Spleen (tissue), 11 donors: ENCODE data around the gene IRAK1BP1. TPM values are rescaled to one million over a fixed set of nuclear protein-coding genes. Genes with fewer than 3 reads are reported as not detected.
"Not testable (repeated sequence)": the region's sequence is repeated elsewhere in the genome, so short reads cannot be mapped to it uniquely, and the experiment has no call there.

Experiments
- DNase-seq: peaks from one replicate; pipeline ENCODE4 v3.0.0-alpha.2; 2020
- H3K27ac ChIP-seq, 8 donors: fragments of 200-600 bp; sonication (generic) in 7 of 8; 1 replicate in 4 of 8; 2 replicates in 4 of 8; pipeline versions ENCODE4 v1.5.0 to v1.8.0; 2016 to 2021; ENCODE audit warnings: inconsistent platforms in 4 of 8, mild to moderate bottlenecking in 4 of 8, moderate library complexity in 1 of 8
- H3K27me3 ChIP-seq, 7 donors: fragments of 200-600 bp; sonication (generic) in 6 of 7; replicated peaks in 1 of 7; 1 replicate in 4 of 7; 2 replicates in 3 of 7; pipeline versions ENCODE4 v1.5.0 to v1.8.0; 2016 to 2021; ENCODE audit warnings: inconsistent platforms in 3 of 7, mild to moderate bottlenecking in 1 of 7
- H3K36me3 ChIP-seq, 6 donors: fragments of 200-600 bp; sonication (generic) in 5 of 6; 1 replicate in 4 of 6; 2 replicates in 2 of 6; pipeline versions ENCODE4 v1.5.0 to v1.8.0; 2016 to 2021; ENCODE audit warnings: inconsistent platforms in 2 of 6
- H3K4me1 ChIP-seq, 6 donors: fragments of 200-600 bp; sonication (generic) in 5 of 6; 1 replicate in 3 of 6; 2 replicates in 3 of 6; pipeline versions ENCODE4 v1.5.0 to v1.8.0; 2016 to 2021; ENCODE audit warnings: inconsistent platforms in 3 of 6
- H3K4me3 ChIP-seq, 8 donors: fragments of 200-600 bp; sonication (generic) in 7 of 8; 1 replicate in 4 of 8; 2 replicates in 4 of 8; pipeline versions ENCODE4 v1.5.0 to v1.8.0; 2016 to 2021; ENCODE audit warnings: inconsistent platforms in 4 of 8, mild to moderate bottlenecking in 4 of 8, moderate library complexity in 2 of 8
- H3K9me3 ChIP-seq, 8 donors: fragments of 200-600 bp; sonication (generic) in 7 of 8; 1 replicate in 4 of 8; 2 replicates in 4 of 8; pipeline versions ENCODE4 v1.5.0 to v1.8.0; 2016 to 2021; ENCODE audit warnings: inconsistent platforms in 4 of 8
- CTCF ChIP-seq, 11 experiments: fragments of 200-600 bp in 7 of 11; fragments of 450-650 bp in 4 of 11; sonication (generic) in 4 of 11; IDR thresholded peaks in 8 of 11; conservative IDR thresholded peaks in 3 of 11; 1 replicate in 7 of 11; 2 replicates in 4 of 11; pipeline versions ENCODE4 v1.4.0 to v1.8.0; 2016 to 2021; ENCODE audit warnings: antibody characterized with exemption in 11 of 11, inconsistent platforms in 4 of 11, mild to moderate bottlenecking in 1 of 11
- POLR2A ChIP-seq, 3 donors: fragments of 450-650 bp; IDR thresholded peaks; one replicate each; pipeline ENCODE4 v1.5.1; 2017; ENCODE audit warnings: antibody characterized with exemption in 3 of 3, mild to moderate bottlenecking in 1 of 3
- POLR2AphosphoS5 ChIP-seq, 3 donors: sonication (generic); formaldehyde crosslinking; IDR thresholded peaks; one replicate each; pipeline ENCODE4 v1.5.1; 2017; ENCODE audit warnings: antibody characterized with exemption in 3 of 3
- WGBS, 5 donors: extraction: QIAGEN DNeasy Blood & Tissue Kit in 3 of 5; methylation state at CpG; one replicate each; pipeline versions ENCODE4 v1.1.5 to v1.1.7; 2013 to 2018; 5-methylcytosine and 5-hydroxymethylcytosine counted together
- intact Hi-C: fragments of 100-400 bp; cut with DNase I; formaldehyde crosslinking; loops from one replicate; pipeline ENCODE4 v1.15.0; 2023; ENCODE audit warnings: low total_unique reads
- polyA plus RNA-seq, 3 donors: library from polyadenylated mRNA; stranded (reverse); fragments of 200-250 nt; gene quantifications; one replicate each; pipeline ENCODE4 v1.2.1, GENCODE V29; 2013
- total RNA-seq, 7 donors: library from RNA; depleted of rRNA in 3 of 7; stranded (reverse); fragments of >200 nt in 3 of 7; fragmentation: NEBNext Ultra II Directional in 4 of 7; extraction: Animal tissue kit (Norgen Biotek cat#: 25700) in 4 of 7; gene quantifications; one replicate each; pipeline versions ENCODE4 v1.1.0 to v1.2.1, GENCODE V29; 2016 to 2021
- donor health status: healthy with polysubstance abuse.
- donor health status: DM: no; HTN: no; CAD: no; lungs with moderate emphysema.
- donor health status: DM: no; HTN: no; CAD: no.
- donor health status: Bipolar disorder and iron deficiency.
- donor health status: healthy.
- donor health status: DM: no; HTN: no; CAD: no.
- donor health status: DM: yes; HTN: yes; CAD: no.

The IRAK1BP1 gene
- total and polyA plus RNA-seq, 10 donors = 0.61 to 5.2 (median 3.6) TPM

DNA sequence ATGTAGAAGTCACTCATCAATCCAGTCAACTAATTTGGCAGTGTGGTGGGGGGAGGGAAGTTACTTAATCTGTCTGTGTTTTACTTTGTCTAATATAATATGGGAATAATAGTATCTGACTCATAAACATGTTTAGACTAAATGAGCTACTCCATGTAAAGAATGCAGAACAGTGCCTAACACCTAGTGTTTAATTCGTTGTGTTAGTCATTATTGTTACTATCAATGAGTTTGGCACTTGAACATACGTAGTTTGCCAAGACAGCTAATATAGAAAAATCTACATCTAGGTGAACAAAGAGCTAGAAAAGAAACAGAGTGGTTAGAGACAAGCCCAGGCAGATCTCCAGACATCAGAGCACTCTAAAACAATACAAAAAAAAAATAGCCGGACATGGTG, 49.1 kb downstream of the IRAK1BP1 start:
- H3K27ac ChIP-seq = no peak overlapping the region
- TF ChIP-seq POLR2AphosphoS5 (IDR thresholded peaks at IDR 0.05) (no peak), CTCF (IDR thresholded peaks at IDR 0.05 in 8 of 11, conservative IDR thresholded peaks at IDR 0.05 in 3 of 11) (no peak), POLR2A (IDR thresholded peaks at IDR 0.05) (no peak)
- DNase-seq = no peak
- no peaks in the 10 kb centered on the region for H3K36me3 ChIP-seq
- peaks cover 3 to 55% (median 45%) of the 10 kb centered on the region in 8 donors for H3K9me3 ChIP-seq
- no peaks in the 10 kb centered on the region for H3K4me1 ChIP-seq
- H3K4me3 ChIP-seq = no peak overlapping the region
- peaks cover 0 to 12% (median 0%) of the 10 kb centered on the region in 7 donors for H3K27me3 ChIP-seq
- 92 to 96% (median 95%) methylated on average over 3 of the region's 3 CpGs for WGBS, 5 donors
- intact Hi-C loops = no loop called here

DNA sequence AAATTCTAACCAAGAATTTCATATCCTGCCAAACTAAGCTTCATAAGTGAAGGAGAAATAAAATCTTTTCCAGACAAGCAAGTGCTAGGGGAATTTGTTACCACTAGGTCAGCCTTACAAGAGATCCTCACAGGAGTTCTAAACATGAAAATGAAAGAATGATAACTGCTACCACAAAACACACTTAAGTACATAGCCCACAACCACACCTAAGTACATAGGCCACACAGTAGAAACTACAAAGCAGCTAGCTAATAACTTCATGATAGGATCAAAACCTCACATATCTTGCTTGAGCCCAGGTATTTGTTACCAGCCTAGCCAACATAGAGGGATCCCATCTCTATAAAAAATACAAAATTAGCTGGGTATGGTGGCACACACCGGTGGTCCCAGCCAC, 50.4 kb downstream of the IRAK1BP1 start:
- WGBS, 5 donors = 96 to 100% (median 96%) methylated on average over 1 of the region's 1 CpG
- no peaks in the 10 kb centered on the region for H3K27me3 ChIP-seq
- no peak for DNase-seq
- no peaks in the 10 kb centered on the region for H3K36me3 ChIP-seq
- intact Hi-C loops = no loop called here
- H3K4me3 ChIP-seq = no peak overlapping the region
- no peak overlapping the region for H3K27ac ChIP-seq
- peaks cover 3 to 67% (median 53%) of the 10 kb centered on the region in 8 donors for H3K9me3 ChIP-seq
- TF ChIP-seq CTCF (IDR thresholded peaks at IDR 0.05 in 8 of 11, conservative IDR thresholded peaks at IDR 0.05 in 3 of 11) (no peak), POLR2A (IDR thresholded peaks at IDR 0.05) (no peak), POLR2AphosphoS5 (IDR thresholded peaks at IDR 0.05) (no peak)
- H3K4me1 ChIP-seq = no peaks in the 10 kb centered on the region

DNA sequence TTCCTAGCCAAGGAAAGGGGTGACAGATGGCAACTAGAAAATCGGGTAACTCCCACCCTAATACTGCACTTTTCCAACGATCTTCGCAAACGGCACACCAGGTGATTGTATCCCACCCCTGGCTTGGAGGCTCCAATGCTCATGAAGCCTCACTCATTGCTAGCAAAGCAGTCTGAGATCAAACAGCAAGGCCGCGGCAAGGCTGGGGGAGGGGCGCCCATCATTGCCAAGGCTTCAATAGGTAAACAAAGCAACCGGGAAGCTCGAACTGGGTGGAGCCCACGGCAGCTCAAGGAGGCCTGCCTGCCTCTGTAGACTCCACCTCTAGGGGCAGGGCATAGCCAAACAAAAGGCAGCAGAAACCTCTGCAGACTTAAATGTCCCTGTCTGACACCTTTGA, 53.8 kb downstream of the IRAK1BP1 start:
- DNase-seq, H3K27me3 ChIP-seq, H3K36me3 ChIP-seq, H3K4me1 ChIP-seq, intact Hi-C loops, H3K27ac ChIP-seq, H3K4me3 ChIP-seq: not testable (repeated sequence)
- peaks cover 3 to 92% (median 66%) of the 10 kb centered on the region in 8 donors for H3K9me3 ChIP-seq
- 86 to 98% (median 93%) methylated on average over 10 of the region's 10 CpGs for WGBS, 5 donors

DNA sequence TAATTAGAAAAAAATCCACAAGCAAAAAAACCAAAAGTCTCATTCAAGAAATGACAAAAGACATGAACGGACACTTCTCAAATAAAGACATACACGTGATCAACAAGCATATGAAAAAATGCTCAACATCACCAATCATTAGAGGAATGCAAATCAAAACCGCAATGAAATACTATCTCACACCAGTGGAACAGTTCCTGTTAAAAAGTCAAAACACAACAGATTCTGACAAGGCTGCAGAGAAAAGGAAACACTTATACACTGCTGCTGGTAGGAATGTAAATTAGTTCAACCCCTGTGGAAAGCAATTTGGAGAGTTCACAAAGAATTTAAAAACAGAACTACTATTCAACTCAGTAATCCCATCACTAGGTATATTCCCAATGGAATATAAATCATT, 58.0 kb downstream of the IRAK1BP1 start:
- no peak overlapping the region for H3K27ac ChIP-seq
- no peak for DNase-seq
- 80 to 93% (median 84%) methylated on average over 3 of the region's 3 CpGs for WGBS, 5 donors
- H3K27me3 ChIP-seq = no peaks in the 10 kb centered on the region
- no peak for TF ChIP-seq CTCF (IDR thresholded peaks at IDR 0.05 in 8 of 11, conservative IDR thresholded peaks at IDR 0.05 in 3 of 11)
- intact Hi-C loops = no loop called here
- H3K4me3 ChIP-seq = no peak overlapping the region
- H3K4me1 ChIP-seq = no peaks in the 10 kb centered on the region
- H3K36me3 ChIP-seq = no peaks in the 10 kb centered on the region
- H3K9me3 ChIP-seq = peaks cover 0 to 91% (median 49%) of the 10 kb centered on the region in 8 donors

DNA sequence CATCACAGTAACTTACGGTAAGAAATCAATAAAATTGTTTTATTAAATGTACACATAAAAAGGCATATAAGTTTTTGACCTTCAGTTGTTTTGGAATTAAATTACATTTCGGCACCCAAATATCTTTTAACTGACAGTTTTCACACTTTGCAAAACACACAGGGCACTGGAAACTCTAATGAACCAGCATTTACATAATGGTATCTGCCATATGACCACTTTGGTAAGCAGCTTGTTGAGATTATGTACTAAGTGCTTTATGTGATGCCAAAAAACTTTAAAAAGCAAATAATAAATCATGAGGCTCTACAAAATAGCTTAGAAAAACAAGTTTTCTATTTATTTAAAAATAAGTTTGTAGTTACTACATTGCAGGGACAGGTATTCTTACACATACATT, 68.2 kb downstream of the IRAK1BP1 start:
- Histone ChIP-seq H3K27ac (no peak overlapping the region), H3K4me1 (no peaks in the 10 kb centered on the region), H3K9me3 (peaks cover 0 to 36% (median 18%) of the 10 kb centered on the region in 8 donors), H3K4me3 (no peak overlapping the region), H3K27me3 (no peaks in the 10 kb centered on the region), H3K36me3 (peaks cover 0 to 40% (median 12%) of the 10 kb centered on the region in 6 donors)
- 94 to 100% (median 97%) methylated on average over 2 of the region's 2 CpGs for WGBS, 5 donors
- TF ChIP-seq POLR2A (IDR thresholded peaks at IDR 0.05) (no peak), POLR2AphosphoS5 (IDR thresholded peaks at IDR 0.05) (no peak), CTCF (IDR thresholded peaks at IDR 0.05 in 8 of 11, conservative IDR thresholded peaks at IDR 0.05 in 3 of 11) (no peak)
- intact Hi-C loops = no loop called here
- no peak for DNase-seq
